ENCODE measurements around the gene STX3. TPM values are rescaled to one million over a fixed set of nuclear protein-coding genes. Genes with fewer than 3 reads are reported as not detected.
"Not testable (repeated sequence)": the region's sequence is repeated elsewhere in the genome, so short reads cannot be mapped to it uniquely, and the experiment has no call there.

STX3 gene
- total RNA-seq, 1 donor from 2014 or later, result 42.1 TPM

GRCh38 chr11:59783632-59784090, 28.5 kb downstream of the STX3 start:
- Mint-ChIP-seq H3K9me3 (ENCODE audit: unreplicated experiment) (no peaks in the 10 kb centered on the region), H3K27ac (ENCODE audit: unreplicated experiment) (no peak overlapping the region), H3K4me1 (ENCODE audit: low read depth, unreplicated experiment) (peaks cover 8% of the 10 kb centered on the region), H3K27me3 (ENCODE audit: unreplicated experiment) (peaks cover 3% of the 10 kb centered on the region), H3K36me3 (ENCODE audit: unreplicated experiment) (peaks cover 7% of the 10 kb centered on the region), H3K4me3 (ENCODE audit: unreplicated experiment) (no peak overlapping the region)
- no peak for DNase-seq
- TF ChIP-seq, protein P1, sequence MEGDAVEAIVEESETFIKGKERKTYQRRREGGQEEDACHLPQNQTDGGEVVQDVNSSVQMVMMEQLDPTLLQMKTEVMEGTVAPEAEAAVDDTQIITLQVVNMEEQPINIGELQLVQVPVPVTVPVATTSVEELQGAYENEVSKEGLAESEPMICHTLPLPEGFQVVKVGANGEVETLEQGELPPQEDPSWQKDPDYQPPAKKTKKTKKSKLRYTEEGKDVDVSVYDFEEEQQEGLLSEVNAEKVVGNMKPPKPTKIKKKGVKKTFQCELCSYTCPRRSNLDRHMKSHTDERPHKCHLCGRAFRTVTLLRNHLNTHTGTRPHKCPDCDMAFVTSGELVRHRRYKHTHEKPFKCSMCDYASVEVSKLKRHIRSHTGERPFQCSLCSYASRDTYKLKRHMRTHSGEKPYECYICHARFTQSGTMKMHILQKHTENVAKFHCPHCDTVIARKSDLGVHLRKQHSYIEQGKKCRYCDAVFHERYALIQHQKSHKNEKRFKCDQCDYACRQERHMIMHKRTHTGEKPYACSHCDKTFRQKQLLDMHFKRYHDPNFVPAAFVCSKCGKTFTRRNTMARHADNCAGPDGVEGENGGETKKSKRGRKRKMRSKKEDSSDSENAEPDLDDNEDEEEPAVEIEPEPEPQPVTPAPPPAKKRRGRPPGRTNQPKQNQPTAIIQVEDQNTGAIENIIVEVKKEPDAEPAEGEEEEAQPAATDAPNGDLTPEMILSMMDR (IDR thresholded peaks at IDR 0.05; ENCODE audit: partially characterized antibody, unreplicated experiment), result no peak

DNA sequence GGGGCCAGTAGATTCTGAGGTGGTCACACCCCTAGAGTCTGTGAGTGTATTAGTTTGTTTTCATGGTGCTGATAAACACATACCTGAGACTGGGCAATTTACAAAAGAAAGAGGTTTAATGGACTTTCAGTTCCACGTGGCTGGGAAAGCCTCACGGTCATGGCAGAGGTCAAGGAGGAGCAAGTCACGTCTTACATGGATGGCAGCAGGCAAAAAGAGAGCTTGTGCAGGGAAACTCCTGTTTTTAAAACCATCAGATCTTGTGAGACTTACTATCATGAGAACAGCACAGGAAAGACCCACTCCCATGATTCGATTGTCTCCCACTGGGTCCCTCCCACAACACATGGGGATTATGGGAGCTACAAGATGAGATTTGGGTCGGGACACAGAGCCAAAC, 29.3 kb downstream of the STX3 start:
- H3K4me3 Mint-ChIP-seq (ENCODE audit: unreplicated experiment); DNase-seq; H3K4me1 Mint-ChIP-seq (ENCODE audit: low read depth, unreplicated experiment); H3K36me3 Mint-ChIP-seq (ENCODE audit: unreplicated experiment); H3K27ac Mint-ChIP-seq (ENCODE audit: unreplicated experiment); H3K9me3 Mint-ChIP-seq (ENCODE audit: unreplicated experiment); H3K27me3 Mint-ChIP-seq (ENCODE audit: unreplicated experiment): not testable (repeated sequence)

GRCh38 chr11:59785818-59786217, 30.6 kb downstream of the STX3 start:
- no peaks in the 10 kb centered on the region for H3K9me3 Mint-ChIP-seq (ENCODE audit: unreplicated experiment)

DNA sequence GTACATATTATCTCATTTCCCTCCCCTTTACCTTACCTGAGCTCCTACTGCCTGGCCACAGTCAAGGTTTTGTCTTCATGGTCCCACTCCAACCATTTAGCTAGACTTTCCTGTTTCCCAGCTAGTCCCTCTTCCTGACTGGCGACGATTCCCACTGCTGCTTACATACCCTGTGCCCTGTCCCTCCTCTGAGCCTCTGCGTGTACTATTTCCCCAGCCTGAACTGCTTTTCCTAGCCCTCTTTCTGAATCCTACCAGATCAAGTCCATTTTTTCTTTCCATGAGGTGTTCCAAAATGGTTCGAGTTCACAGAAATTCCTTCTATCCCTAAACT, 32.0 kb downstream of the STX3 start:
- Mint-ChIP-seq H3K27me3 (ENCODE audit: unreplicated experiment) (peaks cover 3% of the 10 kb centered on the region), H3K4me1 (ENCODE audit: low read depth, unreplicated experiment) (peaks cover 8% of the 10 kb centered on the region), H3K36me3 (ENCODE audit: unreplicated experiment) (peaks cover 7% of the 10 kb centered on the region), H3K9me3 (ENCODE audit: unreplicated experiment) (no peaks in the 10 kb centered on the region), H3K27ac (ENCODE audit: unreplicated experiment) (no peak overlapping the region), H3K4me3 (ENCODE audit: unreplicated experiment) (no peak overlapping the region)
- no peak for DNase-seq
- TF ChIP-seq, protein P1 (IDR thresholded peaks at IDR 0.05; ENCODE audit: partially characterized antibody, unreplicated experiment), result no peak

More at GRCh38 chr11:59785818-59786217, 30.6 kb downstream of the STX3 start:
- TF ChIP-seq, protein P1 (IDR thresholded peaks at IDR 0.05; ENCODE audit: partially characterized antibody, unreplicated experiment), result no peak
- H3K4me1 Mint-ChIP-seq (ENCODE audit: low read depth, unreplicated experiment), result peaks cover 8% of the 10 kb centered on the region
- DNase-seq, result no peak
- H3K36me3 Mint-ChIP-seq (ENCODE audit: unreplicated experiment), result peaks cover 7% of the 10 kb centered on the region
- H3K27ac Mint-ChIP-seq (ENCODE audit: unreplicated experiment), result no peak overlapping the region
- H3K4me3 Mint-ChIP-seq (ENCODE audit: unreplicated experiment), result no peak overlapping the region
- peaks cover 3% of the 10 kb centered on the region for H3K27me3 Mint-ChIP-seq (ENCODE audit: unreplicated experiment)

DNA sequence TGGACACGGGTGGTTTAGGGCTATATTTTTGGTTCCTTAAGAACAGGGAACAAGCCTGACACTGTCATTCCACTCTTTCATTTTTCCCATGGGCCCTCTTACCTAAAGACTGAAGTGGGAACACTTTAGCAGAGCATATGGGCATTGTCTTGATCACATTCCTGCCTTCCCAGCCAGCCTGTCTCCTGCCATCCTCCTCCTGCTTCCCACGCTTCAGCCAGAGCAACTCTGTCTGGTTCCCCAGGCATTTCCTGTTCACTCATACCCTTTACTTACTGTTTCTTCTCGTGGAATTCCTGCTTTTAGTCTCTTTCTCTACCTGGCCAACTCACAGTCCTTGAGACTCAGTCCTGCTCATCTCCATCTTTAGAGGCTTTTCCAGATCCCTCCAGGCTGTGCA, 32.6 kb downstream of the STX3 start:
- Mint-ChIP-seq H3K36me3 (ENCODE audit: unreplicated experiment) (peaks cover 10% of the 10 kb centered on the region), H3K27me3 (ENCODE audit: unreplicated experiment) (peaks cover 3% of the 10 kb centered on the region), H3K27ac (ENCODE audit: unreplicated experiment) (no peak overlapping the region), H3K4me1 (ENCODE audit: low read depth, unreplicated experiment) (peaks cover 8% of the 10 kb centered on the region), H3K4me3 (ENCODE audit: unreplicated experiment) (no peak overlapping the region), H3K9me3 (ENCODE audit: unreplicated experiment) (no peaks in the 10 kb centered on the region)
- TF ChIP-seq, protein P1 (IDR thresholded peaks at IDR 0.05; ENCODE audit: partially characterized antibody, unreplicated experiment), result no peak
- no peak for DNase-seq

DNA sequence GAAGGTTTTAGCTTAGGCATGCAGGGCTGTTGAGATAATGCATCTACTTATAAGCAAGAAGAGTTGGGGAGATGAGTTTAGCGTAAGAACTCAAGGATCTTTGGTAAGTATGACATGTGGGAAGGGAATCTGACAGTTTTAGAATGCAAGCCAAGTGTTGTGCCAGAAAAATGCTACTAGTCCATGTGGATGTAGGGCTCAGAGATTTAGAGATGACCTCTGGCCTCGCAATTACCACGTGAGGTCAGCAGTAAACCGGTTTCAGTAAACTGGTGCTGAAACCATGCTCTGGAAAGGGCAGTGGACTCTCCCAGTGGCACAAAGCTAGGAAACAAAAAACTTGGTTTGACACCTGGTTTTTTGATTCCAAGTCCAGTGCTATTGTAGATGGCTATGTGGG, 36.5 kb downstream of the STX3 start:
- Mint-ChIP-seq H3K9me3 (ENCODE audit: unreplicated experiment) (peaks cover 2% of the 10 kb centered on the region), H3K4me3 (ENCODE audit: unreplicated experiment) (no peak overlapping the region), H3K27me3 (ENCODE audit: unreplicated experiment) (peaks cover 2% of the 10 kb centered on the region), H3K4me1 (ENCODE audit: low read depth, unreplicated experiment) (peaks cover 8% of the 10 kb centered on the region), H3K27ac (ENCODE audit: unreplicated experiment) (no peak overlapping the region), H3K36me3 (ENCODE audit: unreplicated experiment) (peaks cover 9% of the 10 kb centered on the region)
- DNase-seq, result no peak
- TF ChIP-seq, protein P1 (IDR thresholded peaks at IDR 0.05; ENCODE audit: partially characterized antibody, unreplicated experiment), result no peak

Data from glutamatergic neuron (in vitro differentiated cells).